ENCODE results near the gene NRXN2.

Gene NRXN2

DNA sequence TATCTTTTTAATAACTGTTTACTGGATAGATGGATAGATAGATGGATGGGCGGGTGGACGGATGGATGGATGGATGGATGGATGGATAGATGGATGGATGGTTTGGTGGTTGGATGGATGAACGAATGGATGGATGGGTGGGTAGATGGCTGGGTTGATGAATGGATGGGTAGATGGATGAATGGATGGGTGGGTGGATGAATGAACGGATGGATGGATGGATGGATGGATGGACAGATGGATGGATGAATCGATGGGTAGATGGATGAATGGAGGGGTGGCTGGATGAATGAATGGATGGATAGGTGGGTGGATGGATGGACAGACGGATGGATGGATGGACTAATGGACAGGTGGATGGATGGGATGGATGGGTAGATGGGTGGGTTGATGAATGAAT lies 145.8 kb downstream of the NRXN2 start:
- ChIA-PET CTCF (interaction anchor here (0.6 to 1.6 kb wide), 2 partner anchors 53 to 62 kb away, joined by 3 to 6 read pairs; no protein-coding TSS in a partner anchor), POLR2A (no interaction called here)
- Histone ChIP-seq H3K36me3 (ENCODE audit: control insufficient read depth in 2 of 2, insufficient read depth in 1 of 2, low read length in 2 of 2) (no peaks in the 10 kb centered on the region), H3K27ac (ENCODE audit: extremely low read depth, low read depth, low read length) (no peak overlapping the region), H3K9me3 (ENCODE audit: control insufficient read depth, insufficient read depth, low read depth, low read length) (no peaks in the 10 kb centered on the region), H3K4me1 (ENCODE audit: control insufficient read depth, insufficient read depth, low read length) (no peaks in the 10 kb centered on the region), H3K4me3 (ENCODE audit: low read depth, low read length) (no peak overlapping the region)
- 0 out of 2 replicates have a peak, but pooled peaks have one; percentile 15 for TF ChIP-seq ZNF266 (tag by site-specific recombination; IDR thresholded peaks at IDR 0.05; ENCODE audit: low read depth)
- TF ChIP-seq ZBTB17 (tag by site-specific recombination; IDR thresholded peaks at IDR 0.05): peak; percentile 75
- peak; percentile 96 for TF ChIP-seq ZNF366 (tag by site-specific recombination; conservative IDR thresholded peaks at IDR 0.05)
- no peak for TF ChIP-seq ZNF600 (tag by site-specific recombination; IDR thresholded peaks at IDR 0.05)
- TF ChIP-seq, protein P1, sequence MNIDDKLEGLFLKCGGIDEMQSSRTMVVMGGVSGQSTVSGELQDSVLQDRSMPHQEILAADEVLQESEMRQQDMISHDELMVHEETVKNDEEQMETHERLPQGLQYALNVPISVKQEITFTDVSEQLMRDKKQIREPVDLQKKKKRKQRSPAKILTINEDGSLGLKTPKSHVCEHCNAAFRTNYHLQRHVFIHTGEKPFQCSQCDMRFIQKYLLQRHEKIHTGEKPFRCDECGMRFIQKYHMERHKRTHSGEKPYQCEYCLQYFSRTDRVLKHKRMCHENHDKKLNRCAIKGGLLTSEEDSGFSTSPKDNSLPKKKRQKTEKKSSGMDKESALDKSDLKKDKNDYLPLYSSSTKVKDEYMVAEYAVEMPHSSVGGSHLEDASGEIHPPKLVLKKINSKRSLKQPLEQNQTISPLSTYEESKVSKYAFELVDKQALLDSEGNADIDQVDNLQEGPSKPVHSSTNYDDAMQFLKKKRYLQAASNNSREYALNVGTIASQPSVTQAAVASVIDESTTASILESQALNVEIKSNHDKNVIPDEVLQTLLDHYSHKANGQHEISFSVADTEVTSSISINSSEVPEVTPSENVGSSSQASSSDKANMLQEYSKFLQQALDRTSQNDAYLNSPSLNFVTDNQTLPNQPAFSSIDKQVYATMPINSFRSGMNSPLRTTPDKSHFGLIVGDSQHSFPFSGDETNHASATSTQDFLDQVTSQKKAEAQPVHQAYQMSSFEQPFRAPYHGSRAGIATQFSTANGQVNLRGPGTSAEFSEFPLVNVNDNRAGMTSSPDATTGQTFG (tag by site-specific recombination; IDR thresholded peaks at IDR 0.05; ENCODE audit: borderline replicate concordance): 0 out of 2 replicates have a peak, but pooled peaks have one; percentile 59
- no peak for TF ChIP-seq ZNF596 (tag by site-specific recombination; IDR thresholded peaks at IDR 0.05)

DNA sequence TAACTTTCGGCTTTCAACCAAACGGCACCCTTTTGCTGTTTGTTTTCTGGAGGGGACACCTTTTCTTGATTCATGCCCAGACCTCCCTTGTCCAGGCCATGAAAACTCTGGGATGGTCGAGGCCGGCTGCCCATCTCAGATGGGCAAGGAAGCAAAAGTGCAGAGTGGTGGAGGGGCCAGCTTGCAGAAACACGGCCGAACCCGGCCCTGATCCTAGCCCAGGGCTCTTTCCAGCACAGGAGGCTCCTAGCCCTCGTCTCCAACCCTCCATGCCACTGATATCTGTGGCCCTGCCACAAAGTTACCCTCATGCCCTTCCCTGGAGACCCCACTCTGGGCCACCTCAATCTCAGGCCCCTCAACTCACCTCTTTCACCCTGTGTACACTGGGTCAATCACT lies 150.9 kb downstream of the NRXN2 start:
- H3K4me3 ChIP-seq (ENCODE audit: low read depth, low read length): no peak overlapping the region
- no peaks in the 10 kb centered on the region for H3K4me1 ChIP-seq (ENCODE audit: control insufficient read depth, insufficient read depth, low read length)
- ChIA-PET POLR2A (no interaction called here), CTCF (interaction anchor here (0.5 to 1.7 kb wide), 2 partner anchors 79 to 549 kb away, joined by 3 to 5 read pairs; no protein-coding TSS in a partner anchor)
- no peaks in the 10 kb centered on the region for H3K9me3 ChIP-seq (ENCODE audit: control insufficient read depth, insufficient read depth, low read depth, low read length)
- no peak overlapping the region for H3K27ac ChIP-seq (ENCODE audit: extremely low read depth, low read depth, low read length)
- no peaks in the 10 kb centered on the region for H3K36me3 ChIP-seq (ENCODE audit: control insufficient read depth in 2 of 2, insufficient read depth in 1 of 2, low read length in 2 of 2)
- TF ChIP-seq OSR2 (tag by site-specific recombination; IDR thresholded peaks at IDR 0.05) (no peak), ZXDB (tag by site-specific recombination; IDR thresholded peaks at IDR 0.05) (no peak), ZNF211 (tag by site-specific recombination; IDR thresholded peaks at IDR 0.05; ENCODE audit: low read depth) (no peak), SCRT2 (tag by site-specific recombination; IDR thresholded peaks at IDR 0.05) (no peak), ZNF473 (tag by site-specific recombination; IDR thresholded peaks at IDR 0.05) (no peak), ZNF404 (tag by site-specific recombination; IDR thresholded peaks at IDR 0.05) (no peak), BCL11B (tag by site-specific recombination; IDR thresholded peaks at IDR 0.05; ENCODE audit: low read depth) (no peak), ZNF510 (tag by site-specific recombination; IDR thresholded peaks at IDR 0.05; ENCODE audit: insufficient replicate concordance) (no peak), ZSCAN16 (tag by site-specific recombination; IDR thresholded peaks at IDR 0.05) (no peak), ZNF707 (tag by site-specific recombination; IDR thresholded peaks at IDR 0.05) (no peak), ZNF521 (tag by site-specific recombination; IDR thresholded peaks at IDR 0.05) (no peak), ZNF555 (tag by site-specific recombination; conservative IDR thresholded peaks at IDR 0.05) (no peak), ZNF37A (tag by site-specific recombination; IDR thresholded peaks at IDR 0.05) (no peak), ZEB2 (tag by site-specific recombination; IDR thresholded peaks at IDR 0.05) (no peak)
- TF ChIP-seq, protein P2, sequence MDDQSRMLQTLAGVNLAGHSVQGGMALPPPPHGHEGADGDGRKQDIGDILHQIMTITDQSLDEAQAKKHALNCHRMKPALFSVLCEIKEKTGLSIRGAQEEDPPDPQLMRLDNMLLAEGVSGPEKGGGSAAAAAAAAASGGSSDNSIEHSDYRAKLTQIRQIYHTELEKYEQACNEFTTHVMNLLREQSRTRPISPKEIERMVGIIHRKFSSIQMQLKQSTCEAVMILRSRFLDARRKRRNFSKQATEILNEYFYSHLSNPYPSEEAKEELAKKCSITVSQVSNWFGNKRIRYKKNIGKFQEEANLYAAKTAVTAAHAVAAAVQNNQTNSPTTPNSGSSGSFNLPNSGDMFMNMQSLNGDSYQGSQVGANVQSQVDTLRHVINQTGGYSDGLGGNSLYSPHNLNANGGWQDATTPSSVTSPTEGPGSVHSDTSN (CRISPR knock-in tag; IDR thresholded peaks at IDR 0.05): no peak
- TF ChIP-seq, protein P1 (tag by site-specific recombination; IDR thresholded peaks at IDR 0.05; ENCODE audit: borderline replicate concordance): no peak
- TF ChIP-seq, protein P3, sequence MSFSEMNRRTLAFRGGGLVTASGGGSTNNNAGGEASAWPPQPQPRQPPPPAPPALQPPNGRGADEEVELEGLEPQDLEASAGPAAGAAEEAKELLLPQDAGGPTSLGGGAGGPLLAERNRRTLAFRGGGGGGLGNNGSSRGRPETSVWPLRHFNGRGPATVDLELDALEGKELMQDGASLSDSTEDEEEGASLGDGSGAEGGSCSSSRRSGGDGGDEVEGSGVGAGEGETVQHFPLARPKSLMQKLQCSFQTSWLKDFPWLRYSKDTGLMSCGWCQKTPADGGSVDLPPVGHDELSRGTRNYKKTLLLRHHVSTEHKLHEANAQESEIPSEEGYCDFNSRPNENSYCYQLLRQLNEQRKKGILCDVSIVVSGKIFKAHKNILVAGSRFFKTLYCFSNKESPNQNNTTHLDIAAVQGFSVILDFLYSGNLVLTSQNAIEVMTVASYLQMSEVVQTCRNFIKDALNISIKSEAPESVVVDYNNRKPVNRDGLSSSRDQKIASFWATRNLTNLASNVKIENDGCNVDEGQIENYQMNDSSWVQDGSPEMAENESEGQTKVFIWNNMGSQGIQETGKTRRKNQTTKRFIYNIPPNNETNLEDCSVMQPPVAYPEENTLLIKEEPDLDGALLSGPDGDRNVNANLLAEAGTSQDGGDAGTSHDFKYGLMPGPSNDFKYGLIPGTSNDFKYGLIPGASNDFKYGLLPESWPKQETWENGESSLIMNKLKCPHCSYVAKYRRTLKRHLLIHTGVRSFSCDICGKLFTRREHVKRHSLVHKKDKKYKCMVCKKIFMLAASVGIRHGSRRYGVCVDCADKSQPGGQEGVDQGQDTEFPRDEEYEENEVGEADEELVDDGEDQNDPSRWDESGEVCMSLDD (tag by site-specific recombination; IDR thresholded peaks at IDR 0.05): no peak
- TF ChIP-seq, protein P4, sequence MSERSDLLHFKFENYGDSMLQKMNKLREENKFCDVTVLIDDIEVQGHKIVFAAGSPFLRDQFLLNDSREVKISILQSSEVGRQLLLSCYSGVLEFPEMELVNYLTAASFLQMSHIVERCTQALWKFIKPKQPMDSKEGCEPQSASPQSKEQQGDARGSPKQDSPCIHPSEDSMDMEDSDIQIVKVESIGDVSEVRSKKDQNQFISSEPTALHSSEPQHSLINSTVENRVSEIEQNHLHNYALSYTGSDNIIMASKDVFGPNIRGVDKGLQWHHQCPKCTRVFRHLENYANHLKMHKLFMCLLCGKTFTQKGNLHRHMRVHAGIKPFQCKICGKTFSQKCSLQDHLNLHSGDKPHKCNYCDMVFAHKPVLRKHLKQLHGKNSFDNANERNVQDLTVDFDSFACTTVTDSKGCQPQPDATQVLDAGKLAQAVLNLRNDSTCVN (tag by site-specific recombination; optimal IDR thresholded peaks at IDR 0.05): no peak
- TF ChIP-seq, protein P5, sequence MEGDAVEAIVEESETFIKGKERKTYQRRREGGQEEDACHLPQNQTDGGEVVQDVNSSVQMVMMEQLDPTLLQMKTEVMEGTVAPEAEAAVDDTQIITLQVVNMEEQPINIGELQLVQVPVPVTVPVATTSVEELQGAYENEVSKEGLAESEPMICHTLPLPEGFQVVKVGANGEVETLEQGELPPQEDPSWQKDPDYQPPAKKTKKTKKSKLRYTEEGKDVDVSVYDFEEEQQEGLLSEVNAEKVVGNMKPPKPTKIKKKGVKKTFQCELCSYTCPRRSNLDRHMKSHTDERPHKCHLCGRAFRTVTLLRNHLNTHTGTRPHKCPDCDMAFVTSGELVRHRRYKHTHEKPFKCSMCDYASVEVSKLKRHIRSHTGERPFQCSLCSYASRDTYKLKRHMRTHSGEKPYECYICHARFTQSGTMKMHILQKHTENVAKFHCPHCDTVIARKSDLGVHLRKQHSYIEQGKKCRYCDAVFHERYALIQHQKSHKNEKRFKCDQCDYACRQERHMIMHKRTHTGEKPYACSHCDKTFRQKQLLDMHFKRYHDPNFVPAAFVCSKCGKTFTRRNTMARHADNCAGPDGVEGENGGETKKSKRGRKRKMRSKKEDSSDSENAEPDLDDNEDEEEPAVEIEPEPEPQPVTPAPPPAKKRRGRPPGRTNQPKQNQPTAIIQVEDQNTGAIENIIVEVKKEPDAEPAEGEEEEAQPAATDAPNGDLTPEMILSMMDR (tag by site-specific recombination; IDR thresholded peaks at IDR 0.05): no peak
